GM23248 (cell line): ENCODE data around the gene ADAM10. TPM values are rescaled to one million over a fixed set of nuclear protein-coding genes. Genes with fewer than 3 reads are reported as not detected.

Experiments
- DNase-seq: peaks from one replicate; pipeline ENCODE4 v3.0.0-alpha.2; 2015
- H2AFZ ChIP-seq: fragments of 200-600 bp; sonication (generic); 2 replicates; pipeline ENCODE4 v1.6.1; 2016; ENCODE audit warnings: antibody characterized with exemption
- H3F3A ChIP-seq: fragments of 200-600 bp; sonication (generic); 2 replicates; pipeline ENCODE4 v1.6.1; 2016; ENCODE audit warnings: mild to moderate bottlenecking, antibody characterized with exemption, mixed run types; ENCODE audit not compliant: insufficient read depth
- H3K27ac ChIP-seq: fragments of 200-600 bp; sonication (generic); 2 replicates; pipeline ENCODE4 v1.5.1; 2016; ENCODE audit warnings: mild to moderate bottlenecking
- H3K27me3 ChIP-seq: fragments of 200-600 bp; sonication (generic); replicated peaks from 2 replicates; pipeline ENCODE4 v1.6.1; 2016; ENCODE audit warnings: mild to moderate bottlenecking; ENCODE audit not compliant: insufficient read depth
- H3K36me3 ChIP-seq: fragments of 200-600 bp; sonication (generic); 2 replicates; pipeline ENCODE4 v1.6.1; 2016; ENCODE audit warnings: low read depth, mild to moderate bottlenecking
- H3K4me1 ChIP-seq: fragments of 200-600 bp; sonication (generic); 2 replicates; pipeline ENCODE4 v1.6.1; 2016; ENCODE audit warnings: mild to moderate bottlenecking; ENCODE audit not compliant: insufficient read depth
- H3K4me2 ChIP-seq: fragments of 200-600 bp; sonication (generic); one replicate; pipeline ENCODE4 v1.6.1; 2016; ENCODE audit warnings: mild to moderate bottlenecking; ENCODE audit not compliant: unreplicated experiment
- H3K4me3 ChIP-seq: fragments of 200-600 bp; sonication (generic); 2 replicates; pipeline ENCODE4 v1.5.1; 2016; ENCODE audit warnings: mild to moderate bottlenecking
- H3K79me2 ChIP-seq: fragments of 200-600 bp; sonication (generic); 2 replicates; pipeline ENCODE4 v1.6.1; 2016; ENCODE audit warnings: mild to moderate bottlenecking; ENCODE audit not compliant: insufficient read depth
- H3K9ac ChIP-seq: fragments of 200-600 bp; sonication (generic); 2 replicates; pipeline ENCODE4 v1.6.1; 2016; ENCODE audit warnings: mild to moderate bottlenecking
- H3K9me2 ChIP-seq: fragments of 200-600 bp; sonication (generic); 2 replicates; pipeline ENCODE4 v1.6.1; 2016; ENCODE audit warnings: mixed run types, mild to moderate bottlenecking, moderate library complexity; ENCODE audit not compliant: insufficient read depth
- H3K9me3 ChIP-seq: fragments of 200-600 bp; sonication (generic); one replicate; pipeline ENCODE4 v1.6.1; 2017; ENCODE audit warnings: low read depth
- H4K20me1 ChIP-seq: fragments of 200-600 bp; sonication (generic); 2 replicates; pipeline ENCODE4 v1.6.0; 2016; ENCODE audit not compliant: insufficient read depth
- EZH2 ChIP-seq: fragments of 200-600 bp; sonication (generic); IDR thresholded peaks from 2 replicates; pipeline ENCODE4 v1.6.1; 2018; ENCODE audit warnings: antibody characterized with exemption, mild to moderate bottlenecking; ENCODE audit not compliant: insufficient read depth, poor library complexity, severe bottlenecking
- EZH2phosphoT487 ChIP-seq: fragments of 200-600 bp; sonication (generic); IDR thresholded peaks from 2 replicates; pipeline ENCODE4 v1.6.1; 2018; ENCODE audit warnings: antibody characterized with exemption, moderate library complexity, mild to moderate bottlenecking, low read depth; ENCODE audit not compliant: insufficient read depth
- WGBS, 2 experiments: methylation state at CpG; one replicate each; pipeline ENCODE4 v1.1.6; 2015 to 2017; ENCODE audit warnings: low lambda C conversion rate in 2 of 2, low coverage in 1 of 2; ENCODE audit errors: missing lambda C conversion rate in 2 of 2; 5-methylcytosine and 5-hydroxymethylcytosine counted together
- in situ Hi-C: fragments of 300-500 bp; cut with MboI; formaldehyde crosslinking; loops from 2 replicates; pipeline ENCODE4 v1.15.0; 2020
- polyA plus RNA-seq: library from polyadenylated mRNA; unstranded; fragments of >200 nt; fragmentation: Nextera tagmentation; extraction: Ambion mirVana; gene quantifications from 2 replicates; pipeline ENCODE4 v1.2.1, GENCODE V29; 2016
- total RNA-seq: library from RNA; depleted of rRNA; stranded (reverse); fragments of >200 nt; shearing (Covaris generic); gene quantifications from 2 replicates; pipeline ENCODE4 v1.2.3, GENCODE V29; 2014

The ADAM10 gene
- total and polyA plus RNA-seq, 2 experiments from 2014 or later, result 171 to 190 TPM

- H3K27ac ChIP-seq, result no peak overlapping the region
- TF ChIP-seq EZH2, result no peak
- TF ChIP-seq EZH2phosphoT487, result no peak
- no peaks in the 10 kb centered on the region for H4K20me1 ChIP-seq
- H3F3A ChIP-seq, result no peaks in the 10 kb centered on the region
- no peak overlapping the region for H3K4me3 ChIP-seq
- H3K9me2 ChIP-seq, result no peaks in the 10 kb centered on the region
- no peak overlapping the region for H3K9ac ChIP-seq
- H3K36me3 ChIP-seq, result no peaks in the 10 kb centered on the region
- no peaks in the 10 kb centered on the region for H3K27me3 ChIP-seq
- no peaks in the 10 kb centered on the region for H3K4me1 ChIP-seq
- H3K9me3 ChIP-seq, result no peaks in the 10 kb centered on the region
- WGBS, 2 experiments, result 40 to 44% methylated on average over 6 of the region's 6 CpGs
- in situ Hi-C loops, result no loop called here
- H2AFZ ChIP-seq, result no peak overlapping the region
- DNase-seq, result no peak
- no peaks in the 10 kb centered on the region for H3K79me2 ChIP-seq
- H3K4me2 ChIP-seq, result no peak overlapping the region
These were observed 178.0 kb downstream of the ADAM10 start for GRCh38 chr15:58571491-58571890.

- Histone ChIP-seq H3K36me3 (no peaks in the 10 kb centered on the region), H3K4me2 (no peak overlapping the region), H3K9me2 (no peaks in the 10 kb centered on the region), H4K20me1 (no peaks in the 10 kb centered on the region), H3K9me3 (no peaks in the 10 kb centered on the region), H3K27ac (no peak overlapping the region), H3K27me3 (no peaks in the 10 kb centered on the region), H3F3A (no peaks in the 10 kb centered on the region), H3K4me3 (no peak overlapping the region), H3K79me2 (no peaks in the 10 kb centered on the region), H2AFZ (no peak overlapping the region), H3K9ac (no peak overlapping the region), H3K4me1 (no peaks in the 10 kb centered on the region)
- TF ChIP-seq EZH2 (no peak), EZH2phosphoT487 (no peak)
- in situ Hi-C loops, result no loop called here
- DNase-seq, result no peak
- 96 to 100% methylated on average over 1 of the region's 1 CpG for WGBS, 2 experiments
These were observed 180.1 kb downstream of the ADAM10 start for GRCh38 chr15:58569455-58569854.

DNA sequence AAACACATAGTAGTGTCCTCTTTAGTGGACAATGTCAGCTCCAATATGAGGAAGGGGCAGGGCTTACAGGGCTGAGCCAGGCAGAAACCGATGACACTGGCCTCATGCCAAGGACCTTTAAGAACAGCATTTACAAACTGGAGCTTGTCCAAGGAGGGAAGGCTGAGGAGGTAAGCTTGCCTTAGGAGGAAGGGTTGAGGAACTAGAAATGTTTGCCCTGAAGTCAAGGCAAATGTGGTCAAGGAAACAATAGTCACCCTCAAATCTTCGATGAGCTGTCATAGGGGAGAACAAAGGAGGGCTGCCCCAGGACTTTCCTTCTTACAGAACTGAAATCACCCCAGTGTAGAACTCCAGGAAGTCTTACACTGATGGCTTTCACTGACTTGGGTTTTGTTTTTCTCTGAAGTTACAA, 181.3 kb downstream of the ADAM10 start:
- H3K9me3 ChIP-seq, result no peaks in the 10 kb centered on the region
- no peaks in the 10 kb centered on the region for H3K27me3 ChIP-seq
- H3K4me3 ChIP-seq, result no peak overlapping the region
- no peak overlapping the region for H3K4me2 ChIP-seq
- in situ Hi-C loops, result no loop called here
- no peaks in the 10 kb centered on the region for H3K79me2 ChIP-seq
- WGBS, 2 experiments, result 67 to 79% methylated on average over 2 of the region's 2 CpGs
- H3K9ac ChIP-seq, result no peak overlapping the region
- no peak overlapping the region for H2AFZ ChIP-seq
- no peaks in the 10 kb centered on the region for H4K20me1 ChIP-seq
- no peak for DNase-seq
- no peaks in the 10 kb centered on the region for H3K36me3 ChIP-seq
- no peaks in the 10 kb centered on the region for H3K4me1 ChIP-seq
- H3K9me2 ChIP-seq, result no peaks in the 10 kb centered on the region
- no peak for TF ChIP-seq EZH2
- TF ChIP-seq EZH2phosphoT487, result no peak
- H3K27ac ChIP-seq, result no peak overlapping the region
- H3F3A ChIP-seq, result no peaks in the 10 kb centered on the region

DNA sequence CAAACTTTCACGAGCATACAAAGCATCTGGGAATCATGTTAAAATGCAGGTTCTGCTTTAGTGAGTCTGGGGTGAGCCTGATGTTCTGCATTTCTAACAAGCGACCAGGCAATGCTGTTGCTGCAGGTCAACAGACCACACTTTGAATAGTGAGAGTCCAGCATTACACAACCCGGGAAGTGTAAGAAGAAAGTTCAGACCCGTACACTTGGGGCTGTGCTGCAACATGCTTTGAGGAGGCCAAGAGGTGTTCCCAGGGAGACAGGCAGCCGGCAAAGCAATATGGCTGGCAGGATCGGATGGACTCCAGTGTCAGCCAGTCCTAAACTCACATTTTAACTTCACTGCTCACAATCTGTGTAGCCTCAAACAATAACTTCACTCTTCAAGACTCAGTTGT, 183.5 kb downstream of the ADAM10 start:
- Histone ChIP-seq H3K4me2 (no peak overlapping the region), H3K9me2 (no peaks in the 10 kb centered on the region), H3K4me3 (no peak overlapping the region), H3K79me2 (no peaks in the 10 kb centered on the region), H3K27ac (no peak overlapping the region), H3F3A (no peaks in the 10 kb centered on the region), H3K27me3 (no peaks in the 10 kb centered on the region), H3K9me3 (no peaks in the 10 kb centered on the region), H3K4me1 (no peaks in the 10 kb centered on the region), H3K36me3 (no peaks in the 10 kb centered on the region), H3K9ac (no peak overlapping the region), H4K20me1 (no peaks in the 10 kb centered on the region), H2AFZ (no peak overlapping the region)
- WGBS, 2 experiments, result 83 to 84% methylated on average over 6 of the region's 6 CpGs
- TF ChIP-seq EZH2, result no peak
- TF ChIP-seq EZH2phosphoT487, result no peak
- no peak for DNase-seq
- in situ Hi-C loops, result no loop called here

- Histone ChIP-seq H4K20me1 (no peaks in the 10 kb centered on the region), H2AFZ (no peak overlapping the region), H3K36me3 (no peaks in the 10 kb centered on the region), H3K79me2 (no peaks in the 10 kb centered on the region), H3K27me3 (no peaks in the 10 kb centered on the region), H3K4me1 (no peaks in the 10 kb centered on the region), H3K9me3 (no peaks in the 10 kb centered on the region), H3K27ac (no peak overlapping the region), H3K9ac (no peak overlapping the region), H3K4me3 (no peak overlapping the region), H3K4me2 (no peak overlapping the region), H3F3A (no peaks in the 10 kb centered on the region), H3K9me2 (no peaks in the 10 kb centered on the region)
- 50 to 57% methylated on average over 4 of the region's 4 CpGs for WGBS, 2 experiments
- DNase-seq, result no peak
- TF ChIP-seq EZH2, result no peak
- TF ChIP-seq EZH2phosphoT487, result no peak
- in situ Hi-C loops, result no loop called here
These were observed 183.9 kb downstream of the ADAM10 start for GRCh38 chr15:58565619-58566018.
